ENCODE measurements around the gene PRXL2B.

DNA sequence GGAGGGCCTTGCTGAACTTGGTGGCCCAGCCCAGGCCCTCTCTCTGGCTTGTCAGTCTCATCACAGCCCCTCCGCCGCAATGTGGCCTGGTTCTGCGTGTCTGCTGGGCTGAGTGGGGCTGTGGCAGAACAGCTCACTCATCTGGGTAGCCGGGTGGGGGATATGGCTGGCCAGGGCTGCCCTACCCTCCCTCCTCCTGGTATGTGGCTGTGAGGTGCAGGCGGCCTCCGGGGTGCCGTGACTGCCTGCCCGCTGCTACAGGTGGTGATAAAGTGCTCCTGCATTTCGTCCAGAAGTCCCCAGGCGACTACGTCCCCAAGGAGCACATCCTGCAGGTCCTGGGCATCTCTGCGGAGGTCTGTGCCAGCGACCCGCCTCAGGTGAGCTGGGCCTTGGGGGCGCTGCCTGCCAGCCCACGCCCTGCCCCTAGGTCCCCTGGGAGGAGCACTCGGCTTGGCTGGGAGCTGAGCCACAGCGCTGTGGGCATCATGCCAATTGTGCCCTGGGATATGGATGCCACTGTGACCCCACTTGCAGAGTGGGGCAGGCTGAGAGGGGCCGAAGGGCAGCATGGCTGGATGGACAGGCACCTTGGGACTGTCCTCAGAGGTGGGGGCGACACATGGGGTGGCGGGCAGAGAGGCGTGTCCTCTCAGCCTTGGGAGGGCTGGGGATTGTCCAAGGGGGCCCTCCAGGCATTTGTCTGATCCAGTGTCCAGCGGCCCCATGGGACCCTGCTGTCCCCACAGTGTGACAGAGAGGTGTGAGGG lies 2.3 kb downstream of the PRXL2B start:
- TF ChIP-seq, protein P1, sequence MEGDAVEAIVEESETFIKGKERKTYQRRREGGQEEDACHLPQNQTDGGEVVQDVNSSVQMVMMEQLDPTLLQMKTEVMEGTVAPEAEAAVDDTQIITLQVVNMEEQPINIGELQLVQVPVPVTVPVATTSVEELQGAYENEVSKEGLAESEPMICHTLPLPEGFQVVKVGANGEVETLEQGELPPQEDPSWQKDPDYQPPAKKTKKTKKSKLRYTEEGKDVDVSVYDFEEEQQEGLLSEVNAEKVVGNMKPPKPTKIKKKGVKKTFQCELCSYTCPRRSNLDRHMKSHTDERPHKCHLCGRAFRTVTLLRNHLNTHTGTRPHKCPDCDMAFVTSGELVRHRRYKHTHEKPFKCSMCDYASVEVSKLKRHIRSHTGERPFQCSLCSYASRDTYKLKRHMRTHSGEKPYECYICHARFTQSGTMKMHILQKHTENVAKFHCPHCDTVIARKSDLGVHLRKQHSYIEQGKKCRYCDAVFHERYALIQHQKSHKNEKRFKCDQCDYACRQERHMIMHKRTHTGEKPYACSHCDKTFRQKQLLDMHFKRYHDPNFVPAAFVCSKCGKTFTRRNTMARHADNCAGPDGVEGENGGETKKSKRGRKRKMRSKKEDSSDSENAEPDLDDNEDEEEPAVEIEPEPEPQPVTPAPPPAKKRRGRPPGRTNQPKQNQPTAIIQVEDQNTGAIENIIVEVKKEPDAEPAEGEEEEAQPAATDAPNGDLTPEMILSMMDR (IDR thresholded peaks at IDR 0.05) = no peak
- TF ChIP-seq EZH2phosphoT487 (IDR thresholded peaks at IDR 0.05) = no peak
- no peak for TF ChIP-seq EZH2 (IDR thresholded peaks at IDR 0.05)

Measured in neural progenitor cell (in vitro differentiated cells).